Karpas-422 (cell line): Measurements from ENCODE around the gene TMEM170B. TPM values are rescaled to one million over a fixed set of nuclear protein-coding genes. Genes with fewer than 3 reads are reported as not detected.

Experiments used
- DNase-seq: peaks from one replicate; pipeline ENCODE4 v3.0.0-alpha.2; 2015
- H2AFZ ChIP-seq: fragments of 200-600 bp; sonication (generic); 2 replicates; pipeline ENCODE4 v1.6.1; 2014; ENCODE audit warnings: antibody characterized with exemption, low read length, mixed read lengths
- H3K27ac ChIP-seq: fragments of 200-600 bp; sonication (generic); 2 replicates; pipeline ENCODE4 v1.5.1; 2014; ENCODE audit warnings: mild to moderate bottlenecking, low read length, moderate library complexity
- H3K27me3 ChIP-seq: fragments of 200-600 bp; sonication (generic); 2 replicates; pipeline ENCODE4 v1.6.1; 2014; ENCODE audit warnings: low read length, mixed read lengths
- H3K36me3 ChIP-seq: fragments of 200-600 bp; sonication (generic); 2 replicates; pipeline ENCODE4 v1.6.1; 2014; ENCODE audit warnings: low read length, mixed read lengths; ENCODE audit not compliant: insufficient read depth
- H3K4me1 ChIP-seq: fragments of 200-600 bp; sonication (generic); 2 replicates; pipeline ENCODE4 v1.6.1; 2014; ENCODE audit warnings: mild to moderate bottlenecking, low read length, mixed read lengths
- H3K4me2 ChIP-seq: fragments of 200-600 bp; sonication (generic); 2 replicates; pipeline ENCODE4 v1.6.1; 2014; ENCODE audit warnings: low read length, low read depth, mild to moderate bottlenecking; ENCODE audit not compliant: poor library complexity, severe bottlenecking
- H3K4me3 ChIP-seq: fragments of 200-600 bp; sonication (generic); 2 replicates; pipeline ENCODE4 v1.5.1; 2014; ENCODE audit warnings: mild to moderate bottlenecking, antibody characterized with exemption, low read length, mixed read lengths
- H3K79me2 ChIP-seq: fragments of 200-600 bp; sonication (generic); 2 replicates; pipeline ENCODE4 v1.6.1; 2014; ENCODE audit warnings: mild to moderate bottlenecking, low read length, mixed read lengths
- H3K9ac ChIP-seq: fragments of 200-600 bp; sonication (generic); 2 replicates; pipeline ENCODE4 v1.6.0; 2014; ENCODE audit warnings: low read length
- H3K9me2 ChIP-seq: fragments of 200-600 bp; sonication (generic), shearing (Covaris generic); replicated peaks from 2 replicates; pipeline ENCODE4 v1.6.0; 2014; ENCODE audit warnings: mild to moderate bottlenecking, low read length, moderate library complexity; ENCODE audit not compliant: insufficient read depth
- H3K9me3 ChIP-seq: fragments of 300-700, 200-600 bp; sonication (generic); 2 replicates; pipeline ENCODE4 v1.6.1; 2014; ENCODE audit warnings: low read length, mixed read lengths
- H4K20me1 ChIP-seq: fragments of 200-600 bp; sonication (generic); 2 replicates; pipeline ENCODE4 v1.6.1; 2014; ENCODE audit warnings: mild to moderate bottlenecking, antibody characterized with exemption, low read length, low read depth; ENCODE audit not compliant: insufficient read depth
- small RNA-seq: library from RNA; depleted of rRNA; stranded (forward); fragments of <200 nt; gene quantifications from one replicate; pipeline ENCODE3, GENCODE V24; 2014
- total RNA-seq: library from RNA; depleted of rRNA; stranded (reverse); fragments of >200 nt; shearing (Covaris generic); gene quantifications from 2 replicates; pipeline ENCODE4 v1.2.3, GENCODE V29; 2014; ENCODE audit warnings: low replicate concordance; rRNA removed

The TMEM170B gene
- total RNA-seq, 1 experiment from 2014 or later, result 2.4 TPM

DNA sequence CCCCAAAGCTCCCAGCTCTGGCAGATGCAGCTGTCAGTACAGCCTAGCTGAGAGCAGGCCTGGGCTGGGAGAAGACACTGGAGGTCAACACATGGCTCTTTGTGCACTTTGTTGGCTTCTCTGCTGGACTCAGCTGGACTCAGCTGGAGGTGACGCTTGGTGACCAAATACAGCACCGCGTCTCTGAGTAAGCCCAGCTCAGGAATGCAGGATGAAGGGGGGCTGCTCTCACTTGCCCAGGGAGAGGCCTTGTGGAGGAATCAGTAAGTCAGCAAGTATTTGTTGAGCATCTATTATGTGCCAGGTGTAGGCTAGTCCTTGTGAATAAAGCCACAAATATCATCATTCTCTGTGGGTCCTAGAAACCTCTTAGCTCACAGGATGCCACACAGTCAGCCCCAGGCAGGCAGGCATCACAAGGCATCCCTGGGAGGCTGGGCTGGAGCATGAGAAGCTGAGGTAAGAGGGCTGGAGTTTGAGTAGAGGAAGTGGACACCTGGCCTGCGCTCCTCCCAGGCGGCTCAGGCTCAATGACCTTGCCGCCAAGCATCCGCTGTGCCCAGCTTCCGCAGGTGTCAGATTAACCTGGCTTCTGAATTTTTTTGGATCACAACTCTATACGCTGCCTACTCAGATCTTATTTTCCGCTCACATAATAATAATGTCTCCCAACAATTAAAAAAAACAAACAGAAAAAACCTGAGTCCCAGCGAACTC is 95.4 kb downstream of the TMEM170B start:
- H3K9ac ChIP-seq, result no peak overlapping the region
- H3K79me2 ChIP-seq, result no peaks in the 10 kb centered on the region
- H2AFZ ChIP-seq, result no peak overlapping the region
- peaks cover 30% of the 10 kb centered on the region for H3K4me1 ChIP-seq
- no peak overlapping the region for H3K27ac ChIP-seq
- H4K20me1 ChIP-seq, result no peaks in the 10 kb centered on the region
- DNase-seq, result no peak
- no peaks in the 10 kb centered on the region for H3K9me3 ChIP-seq
- H3K4me2 ChIP-seq, result no peak overlapping the region
- no peaks in the 10 kb centered on the region for H3K27me3 ChIP-seq
- H3K36me3 ChIP-seq, result no peaks in the 10 kb centered on the region
- H3K9me2 ChIP-seq, result no peaks in the 10 kb centered on the region
- H3K4me3 ChIP-seq, result no peak overlapping the region

Small RNAs within 50 kb of the gene (small RNA-seq; reads per million reads assigned to genes)
- not detected for gene RNU1-64P

Other genes starting within 250 kb of the TMEM170B start
- not detected in 2 replicates for gene ADTRP, start 241.1 kb downstream of the TMEM170B start, total RNA-seq